M059J (cell line): Measurements from ENCODE around the gene POFUT2. TPM values are rescaled to one million over a fixed set of nuclear protein-coding genes. Genes with fewer than 3 reads are reported as not detected.

Source experiments
- DNase-seq: peaks from one replicate; pipeline ENCODE4 v3.0.0-alpha.2; 2012; ENCODE audit warnings: low read depth
- total RNA-seq: library from RNA; depleted of rRNA; stranded (reverse); fragments of >200 nt; shearing (Covaris generic); gene quantifications from 2 replicates; pipeline ENCODE4 v1.2.3, GENCODE V29; 2014

POFUT2 gene
- total RNA-seq, 1 experiment from 2014 or later: 81.8 TPM

DNA sequence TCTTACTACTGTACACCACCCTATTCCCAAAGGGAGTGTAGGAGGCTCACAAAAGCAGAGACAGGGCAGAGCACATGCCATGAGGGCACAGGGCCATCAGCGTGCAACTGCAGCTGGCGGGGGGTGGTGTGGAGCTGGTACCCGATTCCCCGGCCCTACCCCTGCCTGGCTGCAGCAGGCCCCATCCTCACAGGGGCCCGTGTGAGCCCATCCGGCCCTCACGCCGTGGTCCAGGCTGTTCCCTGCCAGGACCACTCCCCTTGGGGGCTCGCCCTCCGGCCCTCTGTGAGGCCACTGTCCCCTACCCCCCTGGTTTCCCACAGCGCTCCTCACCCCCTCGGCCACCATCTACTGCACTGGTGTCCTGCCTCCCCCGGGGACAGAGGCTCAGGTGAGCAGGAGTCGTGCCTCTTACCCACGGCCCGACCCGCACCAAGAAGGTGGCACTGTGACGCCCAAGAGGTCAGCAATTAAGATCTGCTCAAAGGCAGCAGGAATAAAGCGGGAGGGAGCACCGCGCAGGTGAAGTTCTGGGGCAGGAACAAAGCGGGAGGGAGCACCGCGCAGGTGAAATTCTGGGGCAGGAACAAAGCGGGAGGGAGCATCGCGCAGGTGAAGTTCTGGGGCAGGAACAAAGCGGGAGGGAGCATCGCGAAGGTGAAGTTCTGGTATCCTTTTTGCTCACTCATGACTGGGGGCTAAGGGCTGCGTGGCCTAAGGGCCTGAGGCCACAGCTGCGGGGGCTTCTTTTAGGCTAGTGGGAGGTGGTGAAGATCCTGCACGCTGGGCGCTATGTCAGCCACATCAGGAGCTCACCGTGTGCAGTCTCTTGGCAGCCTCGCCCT is 3.9 kb downstream of the POFUT2 start:
- DNase-seq: no peak

DNA sequence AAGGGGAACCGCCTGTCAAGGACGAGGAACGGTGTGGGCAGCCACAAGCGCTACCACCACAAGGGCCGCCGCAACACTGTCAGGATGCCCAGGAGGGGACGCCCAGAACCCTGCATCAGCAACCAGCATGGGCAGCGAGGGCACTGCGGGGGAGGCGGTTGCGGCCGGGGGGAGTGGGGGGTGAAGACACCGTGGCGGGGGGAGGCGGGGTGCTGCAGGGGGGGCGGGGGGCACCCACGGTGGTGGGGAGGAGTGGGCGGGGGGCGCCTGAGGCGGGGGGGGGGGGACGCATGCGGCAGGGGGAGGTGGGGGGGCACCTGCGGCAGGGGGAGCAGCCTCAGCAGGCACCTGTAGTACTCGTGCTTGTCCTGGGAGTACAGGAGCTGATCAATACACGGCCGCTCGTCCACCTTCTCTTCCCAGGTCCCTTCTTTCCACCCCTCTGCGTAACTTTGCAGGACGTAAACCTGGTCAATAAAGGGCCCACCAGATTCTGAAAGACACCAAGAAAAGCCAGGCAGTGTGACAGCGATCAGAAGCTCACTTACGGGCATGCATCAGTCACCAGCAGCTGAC is 4.6 kb downstream of the POFUT2 start:
- DNase-seq: no peak

DNA sequence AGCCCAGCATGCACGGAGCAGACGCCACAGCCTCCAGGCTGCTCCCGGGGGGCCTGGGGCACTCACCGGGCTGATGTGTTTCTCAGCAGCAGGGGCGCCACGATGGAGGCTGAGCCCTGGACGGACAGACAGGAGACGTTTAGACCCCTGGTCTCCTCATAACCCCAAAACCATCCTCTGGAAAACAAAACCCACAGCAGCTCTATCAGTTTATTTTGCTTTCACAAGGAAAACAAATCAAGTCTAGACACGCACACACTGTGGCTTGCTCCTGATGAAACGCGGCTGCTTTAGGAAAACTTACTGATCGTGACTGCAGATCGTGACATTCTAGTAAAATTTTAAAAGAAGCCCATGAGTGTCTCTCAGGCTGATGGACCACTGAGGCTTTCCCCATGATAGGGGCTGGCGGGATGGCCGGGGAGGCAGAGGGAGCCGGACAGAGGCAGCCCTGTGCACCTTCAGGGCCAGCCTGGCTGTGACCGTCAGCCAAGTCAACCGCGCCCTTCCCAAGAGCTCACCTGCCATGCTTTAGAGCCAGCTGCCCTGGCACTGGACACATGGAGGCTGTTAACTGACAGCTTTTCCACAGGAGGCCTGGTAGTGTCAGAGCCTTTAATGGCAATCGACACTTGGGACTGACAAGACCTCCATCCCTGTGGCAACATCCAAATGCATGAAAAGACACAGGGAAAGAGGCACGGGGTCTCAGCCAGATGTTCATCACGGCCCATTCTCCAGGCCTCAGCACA is 5.2 kb downstream of the POFUT2 start:
- no peak for DNase-seq

DNA sequence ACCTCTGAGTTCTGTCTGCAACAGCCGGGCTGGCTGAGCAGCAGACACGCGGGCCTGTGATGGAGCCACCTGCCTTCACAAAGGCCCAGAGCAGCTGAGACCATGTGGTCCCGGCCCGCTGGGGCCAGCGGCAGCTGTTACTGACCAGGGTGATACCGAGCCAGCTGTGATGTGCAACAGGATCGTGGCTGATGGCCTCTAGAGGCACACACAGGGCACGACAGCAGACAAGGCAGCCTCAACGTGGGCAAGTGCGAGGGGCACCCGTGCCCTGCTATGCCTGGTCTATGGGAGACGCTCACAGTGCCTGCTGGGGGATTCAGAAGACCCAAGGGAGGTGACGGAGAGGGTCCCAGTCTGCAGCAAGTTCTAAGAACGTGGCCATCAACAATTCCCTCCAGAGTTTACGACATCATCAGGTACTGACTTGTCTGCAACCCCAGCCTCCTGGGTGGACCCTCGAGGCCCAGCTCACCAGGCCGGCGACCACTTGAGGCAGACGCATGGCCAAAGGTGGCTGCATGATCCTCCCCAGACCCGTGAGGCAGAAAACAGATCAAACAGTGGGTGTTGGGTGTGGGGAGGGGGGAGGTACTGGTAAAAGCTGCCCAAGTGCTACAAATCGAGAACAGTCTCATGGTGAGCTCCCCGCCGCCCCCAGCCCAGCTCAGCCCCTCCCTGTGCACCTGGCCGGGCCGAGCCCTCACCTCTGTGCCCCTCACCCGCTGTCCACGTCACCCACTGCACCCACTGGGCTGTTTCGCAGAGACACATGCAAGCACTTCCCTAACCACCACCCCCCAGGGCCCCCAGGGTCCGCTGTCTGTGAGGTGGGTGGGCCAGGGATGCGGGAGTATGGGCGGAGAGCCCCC is 6.0 kb downstream of the POFUT2 start:
- DNase-seq: no peak

DNA sequence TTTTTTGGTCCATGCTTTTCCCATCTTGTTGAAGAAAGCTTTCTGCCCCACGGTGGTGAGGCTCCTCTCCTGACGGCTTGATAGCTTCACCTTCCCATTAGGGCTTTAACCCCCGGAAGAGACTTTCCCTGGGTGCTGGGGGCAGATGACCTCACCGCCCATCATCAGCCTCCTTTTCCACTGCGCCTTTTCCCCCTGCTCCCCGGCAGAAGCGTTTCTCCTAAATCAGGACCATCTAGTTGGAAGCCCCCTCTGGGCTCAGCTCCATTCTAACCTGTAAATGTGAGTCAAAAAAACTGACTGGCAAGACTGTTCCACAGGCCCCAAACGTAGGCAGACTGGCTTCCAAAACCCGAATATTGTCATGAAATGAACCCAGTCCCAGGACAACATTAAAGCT is 6.7 kb downstream of the POFUT2 start:
- no peak for DNase-seq

DNA sequence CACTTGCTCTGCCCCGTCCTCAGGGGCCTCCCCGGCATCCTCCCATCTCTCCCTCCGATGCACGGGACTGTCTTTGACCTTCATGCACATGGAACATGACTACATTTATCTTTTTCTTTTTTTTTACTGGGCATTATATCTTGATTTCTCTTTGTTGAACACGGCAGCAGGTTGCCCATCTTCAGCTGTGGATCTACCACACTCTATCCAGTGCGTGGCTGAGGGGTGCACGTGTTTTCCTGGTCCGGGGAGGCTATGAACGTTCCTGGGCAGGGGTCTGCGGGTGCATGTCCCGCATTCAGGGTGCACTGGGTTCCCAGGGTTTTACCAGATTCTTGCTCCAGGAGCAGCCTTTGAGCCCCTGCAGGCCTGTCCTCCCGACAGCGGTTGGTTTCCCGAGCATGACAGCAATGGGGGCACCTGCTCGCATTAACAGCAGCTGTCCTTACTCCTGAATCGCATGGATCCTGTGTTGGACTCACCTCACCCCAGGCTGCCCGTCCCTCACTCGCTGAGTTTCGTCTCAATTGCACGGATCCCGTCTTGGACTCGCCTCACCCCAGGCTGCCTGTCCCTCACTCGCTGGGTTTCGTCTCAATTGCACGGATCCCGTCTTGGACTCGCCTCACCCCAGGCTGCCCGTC is 7.4 kb downstream of the POFUT2 start:
- DNase-seq: no peak

GRCh38 chr21:45279446-45280177 is 8.1 kb downstream of the POFUT2 start:
- no peak for DNase-seq

- DNase-seq: no peak
Observed at GRCh38 chr21:45278156-45278911, 9.4 kb downstream of the POFUT2 start.

GRCh38 chr21:45277101-45278045 is 10.3 kb downstream of the POFUT2 start:
- no peak for DNase-seq

GRCh38 chr21:45276596-45276995 is 11.1 kb downstream of the POFUT2 start:
- DNase-seq: no peak

DNA sequence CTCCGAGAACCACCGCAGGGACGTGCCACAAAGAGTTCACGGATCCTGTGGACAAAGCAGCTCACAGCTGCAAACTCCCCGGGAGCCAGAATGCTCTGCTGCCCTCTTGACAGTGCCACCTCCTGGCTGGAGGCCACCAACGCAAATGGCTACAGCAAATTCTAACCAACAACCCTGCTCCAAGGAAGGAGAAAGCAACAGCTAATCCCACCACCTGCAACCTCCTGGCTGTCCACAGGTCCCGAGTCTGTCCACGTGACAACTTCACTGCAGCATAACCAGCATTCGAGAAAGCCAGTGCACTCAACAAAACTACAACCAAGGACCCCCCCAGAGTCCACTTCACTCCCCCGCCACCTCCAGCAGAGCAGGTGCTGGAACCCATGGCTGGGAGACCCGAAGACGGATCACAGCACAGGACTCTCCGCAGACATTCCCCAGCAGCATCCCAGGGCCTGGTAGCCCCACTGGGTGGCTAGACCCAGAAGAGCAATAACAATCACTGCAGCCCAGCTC is 17.3 kb downstream of the POFUT2 start:
- DNase-seq: no peak

- no peak for DNase-seq
Observed at GRCh38 chr21:45269861-45270260, 17.8 kb downstream of the POFUT2 start.

GRCh38 chr21:45267390-45267760 is 20.3 kb downstream of the POFUT2 start:
- DNase-seq: no peak

DNA sequence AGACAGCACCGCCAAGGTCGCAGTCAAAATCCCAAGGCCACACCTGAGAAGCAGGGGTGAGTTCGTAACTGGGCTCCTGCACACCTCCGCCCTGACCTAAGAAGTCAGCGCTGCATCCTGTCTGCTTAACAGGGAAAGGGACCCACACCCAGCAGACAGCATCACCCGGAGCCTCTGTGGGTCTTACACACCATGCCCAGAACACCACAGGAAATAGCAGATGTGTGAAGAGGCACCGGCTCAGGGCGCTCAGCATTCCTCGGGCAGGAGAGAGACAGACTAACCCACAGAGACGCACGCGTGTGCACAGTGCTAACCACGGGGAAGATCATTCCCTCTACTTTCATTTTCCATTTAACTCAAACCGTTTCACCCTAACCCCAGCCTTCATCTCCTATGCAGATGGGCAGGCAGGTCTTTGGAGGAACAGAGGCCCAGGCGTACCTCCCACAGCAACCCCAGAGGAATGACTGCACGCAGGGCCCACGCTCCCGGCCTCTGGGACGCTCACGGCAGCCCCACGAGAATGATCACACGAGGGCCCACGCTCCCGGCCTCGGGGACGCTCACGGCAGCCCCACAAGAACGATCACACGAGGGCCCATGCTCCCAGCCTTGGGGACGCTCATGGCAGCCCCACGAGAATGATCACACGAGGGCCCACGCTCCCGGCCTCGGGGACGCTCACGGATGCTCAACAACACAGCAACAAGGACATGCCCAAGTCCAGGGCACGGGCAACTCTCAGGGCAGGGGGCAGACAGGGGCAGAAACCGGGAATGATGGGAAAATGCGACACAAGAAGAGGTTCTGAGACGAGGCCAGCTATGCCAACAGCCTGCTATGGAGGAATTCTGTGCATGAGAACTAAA is 20.9 kb downstream of the POFUT2 start:
- no peak for DNase-seq

- no peak for DNase-seq
Observed at GRCh38 chr21:45265721-45266517, 21.8 kb downstream of the POFUT2 start.

- DNase-seq: no peak
Observed at GRCh38 chr21:45264912-45265515, 22.7 kb downstream of the POFUT2 start.
